Astrocyte (in vitro differentiated cells and primary cell): ENCODE measurements around the gene SPAG6.

Experiments used
- CTCF ChIP-seq: IDR thresholded peaks from 2 replicates; pipeline ENCODE4 v1.5.1; 2011; ENCODE audit warnings: low read depth, mild to moderate bottlenecking, inconsistent platforms, low read length, moderate library complexity; ENCODE audit not compliant: insufficient read depth
- EZH2 ChIP-seq: IDR thresholded peaks from 2 replicates; pipeline ENCODE4 v1.6.1; 2012; ENCODE audit warnings: mild to moderate bottlenecking, low read length, inconsistent platforms; ENCODE audit not compliant: insufficient read depth

DNA sequence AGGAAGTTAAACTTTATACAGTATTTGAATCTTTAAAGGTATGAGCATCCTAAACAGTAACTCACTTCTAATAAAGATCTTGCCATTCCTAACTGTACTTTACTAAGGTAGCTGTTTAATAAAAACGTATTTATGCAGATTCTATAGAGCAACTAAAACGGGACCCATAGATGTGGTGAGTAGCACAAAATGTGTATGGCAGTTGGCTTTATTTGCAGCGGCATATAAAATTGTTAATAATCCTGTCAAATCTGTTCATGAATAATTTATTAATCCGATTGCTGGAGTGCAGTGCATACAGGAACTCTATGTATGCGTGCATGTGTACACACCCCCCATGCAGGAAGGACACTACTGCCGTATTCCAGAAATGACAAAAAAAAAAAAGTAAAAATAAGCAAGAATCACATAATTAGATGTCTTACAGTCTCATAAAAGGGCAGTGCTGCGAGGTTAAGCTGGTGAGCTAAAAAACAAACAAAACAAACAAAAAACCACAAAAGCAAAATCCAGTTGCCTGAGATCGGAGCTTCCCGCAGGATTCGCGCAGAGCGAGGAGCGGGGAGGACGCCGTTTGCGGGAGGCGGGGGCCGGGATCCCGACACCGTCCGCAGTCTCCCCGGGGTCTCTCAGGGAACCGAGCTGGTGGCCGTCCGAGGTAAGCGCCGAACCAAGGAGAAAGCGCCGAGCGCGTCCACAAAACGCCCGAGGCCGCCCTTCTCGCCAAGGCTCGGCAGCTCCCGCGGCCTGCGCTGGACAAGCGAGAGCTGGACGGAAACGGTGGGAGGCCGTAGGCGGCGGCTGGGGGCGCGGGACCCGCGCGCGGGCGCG lies 29.6 kb upstream of the SPAG6 start:
- TF ChIP-seq CTCF (no peak), EZH2 (no peak)
